Endothelial cell of umbilical vein (primary cell): ENCODE results near the gene TRAPPC3L. TPM values are rescaled to one million over a fixed set of nuclear protein-coding genes. Genes with fewer than 3 reads are reported as not detected.

Experiments
- BruUV-seq: library from RNA; stranded (reverse); fragments of 400-500 nt; replicated peaks from 2 replicates; lab custom pipeline; 2021; lab: Mats Ljungman, UMichigan
- CTCF ChIA-PET: fragments of 300-600, 350-600 bp; sonication (Branson Sonifier 250); formaldehyde crosslinking; loops from one replicate; lab custom pipeline; 2021; ENCODE audit warnings: antibody characterized with exemption, inconsistent platforms; lab: Charles Lee
- POLR2A ChIA-PET: fragments of 300-600, 350-600 bp; sonication (Branson Sonifier 250); formaldehyde crosslinking; loops from one replicate; lab custom pipeline; 2021; ENCODE audit warnings: antibody characterized with exemption, inconsistent platforms; lab: Charles Lee
- DNase-seq: peaks from one replicate; pipeline ENCODE4 v3.0.0-alpha.2; 2011; ENCODE audit warnings: low read depth, low spot score
- FAIRE-seq: peaks from 2 replicates; lab custom pipeline; 2011; peaks lifted over from hg19 to GRCh38; lab: Jason Lieb, UNC
- H2AFZ ChIP-seq: 2 replicates; pipeline ENCODE4 v1.6.0; 2012; ENCODE audit warnings: low read depth, low read length, control low read depth, inconsistent platforms
- H3K27ac ChIP-seq: 2 replicates; pipeline ENCODE4 v1.5.1; 2011; ENCODE audit warnings: low read depth, mild to moderate bottlenecking, control low read depth, low read length, moderate library complexity; ENCODE audit not compliant: insufficient read depth
- H3K27me3 ChIP-seq, 2 experiments: 2 replicates each; pipeline versions ENCODE4 v1.6.0 to v1.6.1; 2011; ENCODE audit warnings: low read length in 2 of 2, mixed read lengths in 1 of 2; ENCODE audit not compliant: control insufficient read depth in 2 of 2, insufficient read depth in 2 of 2
- H3K36me3 ChIP-seq, 2 experiments: 2 replicates in 1 of 2; 3 replicates in 1 of 2; pipeline ENCODE4 v1.5.1; 2011; ENCODE audit warnings: low read length in 2 of 2, mild to moderate bottlenecking in 1 of 2, moderate library complexity in 1 of 2; ENCODE audit not compliant: control insufficient read depth in 2 of 2, insufficient read depth in 2 of 2; ENCODE audit errors: extremely low read depth in 1 of 2
- H3K4me1 ChIP-seq: 3 replicates; pipeline ENCODE4 v1.5.1; 2011; ENCODE audit warnings: mild to moderate bottlenecking, low read length; ENCODE audit not compliant: control insufficient read depth, insufficient read depth; ENCODE audit errors: extremely low read depth
- H3K4me2 ChIP-seq: 2 replicates; pipeline ENCODE4 v1.6.1; 2011; ENCODE audit warnings: low read length, control low read depth, mixed read lengths; ENCODE audit not compliant: insufficient read depth
- H3K4me3 ChIP-seq, 3 experiments: fragments of 200-600 bp in 1 of 3; sonication (generic), shearing (Covaris generic) in 1 of 3; replicated peaks in 1 of 3; 2 replicates each; pipeline ENCODE4 v1.5.1; 2011 to 2016; ENCODE audit warnings: control low read depth in 3 of 3, low read length in 3 of 3, mild to moderate bottlenecking in 2 of 3, inconsistent platforms in 1 of 3, low read depth in 1 of 3, moderate library complexity in 1 of 3; ENCODE audit not compliant: insufficient read depth in 1 of 3
- H3K79me2 ChIP-seq: 2 replicates; pipeline ENCODE4 v1.6.0; 2012; ENCODE audit warnings: low read length, inconsistent platforms; ENCODE audit not compliant: control insufficient read depth, insufficient read depth
- H3K9ac ChIP-seq: replicated peaks from 2 replicates; pipeline ENCODE3; 2011; ENCODE audit warnings: low read length, control low read depth; ENCODE audit not compliant: insufficient read depth; ENCODE audit errors: extremely low read depth
- H3K9me1 ChIP-seq: replicated peaks from 3 replicates; pipeline ENCODE4 v1.6.0; 2011; ENCODE audit warnings: mild to moderate bottlenecking, low read length; ENCODE audit not compliant: control insufficient read depth, insufficient read depth; ENCODE audit errors: extremely low read depth
- H3K9me3 ChIP-seq: replicated peaks from 2 replicates; pipeline ENCODE4 v1.5.1; 2012; ENCODE audit warnings: low read length, inconsistent platforms; ENCODE audit not compliant: control insufficient read depth, insufficient read depth
- H4K20me1 ChIP-seq: replicated peaks from 2 replicates; pipeline ENCODE3; 2011; ENCODE audit warnings: mild to moderate bottlenecking, low read length; ENCODE audit not compliant: control insufficient read depth, insufficient read depth; ENCODE audit errors: extremely low read depth
- EZH2 ChIP-seq: IDR thresholded peaks from 2 replicates; pipeline ENCODE4 v1.6.1; 2012; ENCODE audit warnings: borderline replicate concordance, low read depth, mild to moderate bottlenecking, moderate library complexity, low read length, inconsistent platforms; ENCODE audit not compliant: severe bottlenecking
- FOS ChIP-seq: IDR thresholded peaks from 2 replicates; pipeline ENCODE4 v1.6.1; 2011; ENCODE audit warnings: mild to moderate bottlenecking, low read length, moderate library complexity, borderline replicate concordance; ENCODE audit not compliant: insufficient read depth
- GATA2 ChIP-seq: IDR thresholded peaks from 2 replicates; pipeline ENCODE4 v1.7.0; 2011; ENCODE audit warnings: low read depth, mild to moderate bottlenecking, moderate library complexity, mixed read lengths, low read length; ENCODE audit not compliant: insufficient read length, insufficient read depth
- JUN ChIP-seq: IDR thresholded peaks from 2 replicates; pipeline ENCODE4 v1.6.1; 2011; ENCODE audit warnings: borderline replicate concordance, low read depth; ENCODE audit not compliant: insufficient read length, insufficient read depth
- MYC ChIP-seq: IDR thresholded peaks from one replicate; pipeline ENCODE4 v1.6.1; 2011; ENCODE audit warnings: mild to moderate bottlenecking, low read depth, low read length
- POLR2A ChIP-seq: IDR thresholded peaks from 2 replicates; pipeline ENCODE4 v1.6.1; 2012; ENCODE audit warnings: low read depth, mild to moderate bottlenecking, control low read depth, low read length
- POLR2AphosphoS5 ChIP-seq: IDR thresholded peaks from 2 replicates; pipeline ENCODE4 v1.6.1; 2012; ENCODE audit warnings: low read depth, mild to moderate bottlenecking, control low read depth, low read length, moderate library complexity; ENCODE audit not compliant: insufficient read depth
- dilution Hi-C: fragments of 300-500 bp; cut with MboI; formaldehyde crosslinking; loops from one replicate; pipeline ENCODE4 v1.15.0; 2019; ENCODE audit warnings: low sequenced_read_pairs; ENCODE audit not compliant: extremely low pct_ligation_motif_present
- intact Hi-C: fragments of 100-400 bp; cut with micrococcal nuclease; formaldehyde crosslinking; loops from one replicate; pipeline ENCODE4 v1.10.0; 2022
- polyA plus RNA-seq, 4 experiments: library from polyadenylated mRNA; depleted of rRNA in 3 of 4; stranded (reverse) in 3 of 4; unstranded in 1 of 4; fragments of >200 nt; gene quantifications; 2 replicates each; pipeline versions ENCODE4 v1.2.1 to v1.2.3, GENCODE V29; 2011 to 2012; ENCODE audit warnings: missing spikeins in 1 of 4
- total RNA-seq: library from RNA; stranded (reverse); gene quantifications from 2 replicates; pipeline ENCODE4 v1.2.3, GENCODE V29; 2021
- TF ChIP-seq, protein P1 (sequence below), 2 donors: IDR thresholded peaks; 1 replicate in 1 of 2; 2 replicates in 1 of 2; pipeline ENCODE4 v1.5.1; 2011; ENCODE audit warnings: low read length in 2 of 2, mild to moderate bottlenecking in 2 of 2, moderate library complexity in 2 of 2, control low read depth in 1 of 2, inconsistent platforms in 1 of 2, low read depth in 1 of 2; ENCODE audit not compliant: insufficient read depth in 1 of 2; ENCODE audit errors: extremely low read depth in 1 of 2
- TF ChIP-seq, protein P2 (sequence below): IDR thresholded peaks from 2 replicates; pipeline ENCODE4 v1.6.1; 2011; ENCODE audit not compliant: insufficient read depth, insufficient read length

Gene TRAPPC3L
- total and polyA plus RNA-seq, 2 donors (not counting 3 experiments of a cell fraction or from before 2014, with no cell fraction given) = 0.38 TPM; not detected in 1

- BruUV-seq = no TSS peak
- Histone ChIP-seq H3K4me1 (peaks cover 8% of the 10 kb centered on the region), H3K9me3 (no peaks in the 10 kb centered on the region), H3K9me1 (no peaks in the 10 kb centered on the region), H3K27ac (no peak overlapping the region), H3K27me3 (peaks cover 23 to 26% of the 10 kb centered on the region in 2 experiments), H3K79me2 (no peaks in the 10 kb centered on the region), H2AFZ (no peak overlapping the region), H3K4me2 (no peak overlapping the region), H4K20me1 (no peaks in the 10 kb centered on the region), H3K4me3 (no peak overlapping the region), H3K9ac (no peak overlapping the region), H3K36me3 (no peaks in the 10 kb centered on the region)
- POLR2A ChIA-PET = no interaction called here
- CTCF ChIA-PET = interaction anchor here (0.7 kb wide), 1 partner anchor 171 kb away, joined by 3 read pairs; no protein-coding TSS in a partner anchor
- intact Hi-C loops = loop anchor here (5.0 kb wide), 1 partner anchor 173 kb away; no protein-coding TSS in a partner anchor
- TF ChIP-seq POLR2AphosphoS5 = no peak
- no peak for TF ChIP-seq EZH2
- TF ChIP-seq, protein P1, sequence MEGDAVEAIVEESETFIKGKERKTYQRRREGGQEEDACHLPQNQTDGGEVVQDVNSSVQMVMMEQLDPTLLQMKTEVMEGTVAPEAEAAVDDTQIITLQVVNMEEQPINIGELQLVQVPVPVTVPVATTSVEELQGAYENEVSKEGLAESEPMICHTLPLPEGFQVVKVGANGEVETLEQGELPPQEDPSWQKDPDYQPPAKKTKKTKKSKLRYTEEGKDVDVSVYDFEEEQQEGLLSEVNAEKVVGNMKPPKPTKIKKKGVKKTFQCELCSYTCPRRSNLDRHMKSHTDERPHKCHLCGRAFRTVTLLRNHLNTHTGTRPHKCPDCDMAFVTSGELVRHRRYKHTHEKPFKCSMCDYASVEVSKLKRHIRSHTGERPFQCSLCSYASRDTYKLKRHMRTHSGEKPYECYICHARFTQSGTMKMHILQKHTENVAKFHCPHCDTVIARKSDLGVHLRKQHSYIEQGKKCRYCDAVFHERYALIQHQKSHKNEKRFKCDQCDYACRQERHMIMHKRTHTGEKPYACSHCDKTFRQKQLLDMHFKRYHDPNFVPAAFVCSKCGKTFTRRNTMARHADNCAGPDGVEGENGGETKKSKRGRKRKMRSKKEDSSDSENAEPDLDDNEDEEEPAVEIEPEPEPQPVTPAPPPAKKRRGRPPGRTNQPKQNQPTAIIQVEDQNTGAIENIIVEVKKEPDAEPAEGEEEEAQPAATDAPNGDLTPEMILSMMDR (IDR thresholded peaks at IDR 0.05; ENCODE audit: extremely low read depth in 1 of 2, insufficient read depth in 1 of 2, low read depth in 1 of 2, low read length in 2 of 2) = no peak
- no peak for TF ChIP-seq POLR2A
- TF ChIP-seq FOS = no peak
- TF ChIP-seq MYC = no peak
- no peak for TF ChIP-seq GATA2
- TF ChIP-seq JUN = no peak
- TF ChIP-seq, protein P2, sequence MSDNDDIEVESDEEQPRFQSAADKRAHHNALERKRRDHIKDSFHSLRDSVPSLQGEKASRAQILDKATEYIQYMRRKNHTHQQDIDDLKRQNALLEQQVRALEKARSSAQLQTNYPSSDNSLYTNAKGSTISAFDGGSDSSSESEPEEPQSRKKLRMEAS = no peak
- dilution Hi-C loops = no loop called here
- no peak for DNase-seq
- no peak for FAIRE-seq
Observed at GRCh38 chr6:116459927-116460326, 85.6 kb downstream of the TRAPPC3L start.
